Gastrocnemius medialis (tissue), 4 donors: ENCODE measurements around the gene OPRM1. TPM values are rescaled to one million over a fixed set of nuclear protein-coding genes. Genes with fewer than 3 reads are reported as not detected.

ENCODE experiments used
- ATAC-seq, 2 donors: fragments of 150-250 bp; one replicate each; pipeline ENCODE4 v1.9.1; 2016
- DNase-seq, 2 donors: peaks; one replicate each; pipeline ENCODE4 v3.0.0-alpha.2; 2019
- H3K27ac ChIP-seq, 4 donors: fragments of 200-600 bp; sonication (generic); 1 replicate in 1 of 4; 2 replicates in 3 of 4; pipeline ENCODE4 v1.5.1; 2016 to 2018; ENCODE audit warnings: mild to moderate bottlenecking in 2 of 4, moderate library complexity in 1 of 4
- H3K27me3 ChIP-seq, 3 donors: fragments of 200-600 bp; sonication (generic) in 2 of 3; 1 replicate in 1 of 3; 2 replicates in 2 of 3; pipeline versions ENCODE4 v1.5.1 to v1.6.0; 2016 to 2019; ENCODE audit warnings: mild to moderate bottlenecking in 1 of 3, moderate library complexity in 1 of 3
- H3K36me3 ChIP-seq, 2 donors: fragments of 200-600 bp; sonication (generic) in 1 of 2; one replicate each; pipeline ENCODE4 v1.5.1; 2017 to 2018
- H3K4me1 ChIP-seq, 2 donors: fragments of 200-600 bp; sonication (generic) in 1 of 2; one replicate each; pipeline ENCODE4 v1.5.1; 2016 to 2017; ENCODE audit warnings: mild to moderate bottlenecking in 2 of 2
- H3K4me3 ChIP-seq, 4 donors: fragments of 200-600 bp; sonication (generic) in 3 of 4; 1 replicate in 1 of 4; 2 replicates in 3 of 4; pipeline ENCODE4 v1.5.1; 2016 to 2019; ENCODE audit warnings: mild to moderate bottlenecking in 2 of 4
- H3K9me3 ChIP-seq, 3 donors: fragments of 200-600 bp; sonication (generic) in 2 of 3; 1 replicate in 1 of 3; 2 replicates in 2 of 3; pipeline ENCODE4 v1.5.1; 2016 to 2019
- CTCF ChIP-seq, 5 experiments: fragments of 450-650 bp in 3 of 5; fragments of 200-600 bp in 2 of 5; sonication (generic) in 2 of 5; IDR thresholded peaks in 4 of 5; conservative IDR thresholded peaks in 1 of 5; 1 replicate in 4 of 5; 2 replicates in 1 of 5; pipeline ENCODE4 v1.5.1; 2016 to 2019; ENCODE audit warnings: antibody characterized with exemption in 5 of 5, mild to moderate bottlenecking in 3 of 5, moderate library complexity in 3 of 5
- POLR2A ChIP-seq, 2 donors: fragments of 450-650 bp; IDR thresholded peaks; one replicate each; pipeline ENCODE4 v1.6.1; 2017; ENCODE audit warnings: antibody characterized with exemption in 2 of 2, mild to moderate bottlenecking in 2 of 2, moderate library complexity in 2 of 2
- in situ Hi-C, 4 donors: fragments of 200-750 bp; cut with MboI; loops; one replicate each; pipeline versions ENCODE4 v1.15.0 to v1.8.0; 2017; ENCODE audit warnings: low sequenced_read_pairs in 4 of 4
- intact Hi-C: fragments of 100-400 bp; cut with DNase I; formaldehyde crosslinking; loops from one replicate; pipeline ENCODE4 v1.15.1; 2023; ENCODE audit warnings: low total_unique reads
- total RNA-seq, 4 donors: library from RNA; depleted of rRNA; stranded (reverse); fragments of >200 nt; gene quantifications; one replicate each; pipeline versions ENCODE4 v1.1.0 to v1.2.3, GENCODE V29; 2016

The OPRM1 gene
- total RNA-seq, 4 donors from 2014 or later: not detected

- no peak for ATAC-seq
- H3K36me3 ChIP-seq: no peaks in the 10 kb centered on the region
- no peaks in the 10 kb centered on the region for H3K27me3 ChIP-seq
- H3K4me1 ChIP-seq: no peaks in the 10 kb centered on the region
- in situ Hi-C loops (no loop called here), intact Hi-C loops (no loop called here)
- no peaks in the 10 kb centered on the region for H3K9me3 ChIP-seq
- no peak overlapping the region for H3K4me3 ChIP-seq
- H3K27ac ChIP-seq: no peak overlapping the region
- no peak for TF ChIP-seq CTCF (IDR thresholded peaks at IDR 0.05 in 4 of 5, conservative IDR thresholded peaks at IDR 0.05 in 1 of 5)
- no peak for TF ChIP-seq POLR2A (IDR thresholded peaks at IDR 0.05)
- DNase-seq: no peak
Measured at GRCh38 chr6:154099211-154099610, 60.2 kb downstream of the OPRM1 start.

- no peaks in the 10 kb centered on the region for H3K36me3 ChIP-seq
- intact Hi-C loops (no loop called here), in situ Hi-C loops (no loop called here)
- no peak overlapping the region for H3K4me3 ChIP-seq
- no peaks in the 10 kb centered on the region for H3K9me3 ChIP-seq
- no peak for ATAC-seq
- DNase-seq: no peak
- TF ChIP-seq POLR2A (IDR thresholded peaks at IDR 0.05) (no peak), CTCF (IDR thresholded peaks at IDR 0.05 in 4 of 5, conservative IDR thresholded peaks at IDR 0.05 in 1 of 5) (no peak)
- H3K27me3 ChIP-seq: no peaks in the 10 kb centered on the region
- H3K4me1 ChIP-seq: no peaks in the 10 kb centered on the region
- no peak overlapping the region for H3K27ac ChIP-seq
Measured at GRCh38 chr6:154106251-154106650, 67.2 kb downstream of the OPRM1 start.

- Histone ChIP-seq H3K27me3 (no peaks in the 10 kb centered on the region), H3K9me3 (no peaks in the 10 kb centered on the region), H3K36me3 (no peaks in the 10 kb centered on the region), H3K4me1 (no peaks in the 10 kb centered on the region), H3K4me3 (no peak overlapping the region), H3K27ac (no peak overlapping the region)
- DNase-seq (no peak), ATAC-seq (no peak)
- in situ Hi-C loops (no loop called here), intact Hi-C loops (no loop called here)
- TF ChIP-seq CTCF (IDR thresholded peaks at IDR 0.05 in 4 of 5, conservative IDR thresholded peaks at IDR 0.05 in 1 of 5) (no peak), POLR2A (IDR thresholded peaks at IDR 0.05) (no peak)
Measured at GRCh38 chr6:154111025-154111424, 72.0 kb downstream of the OPRM1 start.

GRCh38 chr6:154112181-154112809, 73.3 kb downstream of the OPRM1 start:
- ATAC-seq: no peak
- intact Hi-C loops: no loop called here
- in situ Hi-C loops: no loop called here
- TF ChIP-seq POLR2A (IDR thresholded peaks at IDR 0.05) (no peak), CTCF (IDR thresholded peaks at IDR 0.05 in 4 of 5, conservative IDR thresholded peaks at IDR 0.05 in 1 of 5) (no peak)
- Histone ChIP-seq H3K9me3 (no peaks in the 10 kb centered on the region), H3K27me3 (no peaks in the 10 kb centered on the region), H3K27ac (no peak overlapping the region), H3K4me3 (no peak overlapping the region), H3K36me3 (no peaks in the 10 kb centered on the region), H3K4me1 (no peaks in the 10 kb centered on the region)
- no peak for DNase-seq

- DNase-seq (no peak), ATAC-seq (no peak)
- H3K27ac ChIP-seq: no peak overlapping the region
- intact Hi-C loops (no loop called here), in situ Hi-C loops (no loop called here)
- no peak overlapping the region for H3K4me3 ChIP-seq
- no peak for TF ChIP-seq POLR2A (IDR thresholded peaks at IDR 0.05)
- H3K27me3 ChIP-seq: no peaks in the 10 kb centered on the region
- H3K36me3 ChIP-seq: no peaks in the 10 kb centered on the region
- no peaks in the 10 kb centered on the region for H3K4me1 ChIP-seq
- H3K9me3 ChIP-seq: no peaks in the 10 kb centered on the region
Measured at GRCh38 chr6:154113392-154113791, 74.4 kb downstream of the OPRM1 start.
